H9 (cell line): ENCODE measurements around the gene TIRAP. TPM values are rescaled to one million over a fixed set of nuclear protein-coding genes. Genes with fewer than 3 reads are reported as not detected.
A peak's percentile ranks its signal among the peaks of the same experiment; 100 is the strongest.

Source experiments
- DNase-seq: peaks from one replicate; pipeline ENCODE4 v3.0.0-alpha.2; 2017
- H2AFZ ChIP-seq: one replicate; pipeline ENCODE4 v1.6.1; 2013; ENCODE audit warnings: mild to moderate bottlenecking, low read length, control low read depth, moderate library complexity
- H2AK5ac ChIP-seq: 2 replicates; pipeline ENCODE4 v1.6.1; 2013; ENCODE audit warnings: low read length, control low read depth, mixed read lengths; ENCODE audit not compliant: insufficient read length
- H2BK120ac ChIP-seq: one replicate; pipeline ENCODE4 v1.6.1; 2013; ENCODE audit warnings: low read depth, mild to moderate bottlenecking, low read length, control low read depth, inconsistent platforms; ENCODE audit not compliant: poor library complexity, severe bottlenecking
- H2BK12ac ChIP-seq: 2 replicates; pipeline ENCODE4 v1.6.1; 2013; ENCODE audit warnings: low read length, control low read depth, mixed read lengths, low read depth; ENCODE audit not compliant: insufficient read length
- H2BK15ac ChIP-seq: 2 replicates; pipeline ENCODE4 v1.6.1; 2013; ENCODE audit warnings: low read depth, low read length, control low read depth
- H2BK20ac ChIP-seq: one replicate; pipeline ENCODE4 v1.6.1; 2013; ENCODE audit warnings: low read depth, mild to moderate bottlenecking, low read length, control low read depth, inconsistent platforms; ENCODE audit not compliant: poor library complexity, severe bottlenecking
- H2BK5ac ChIP-seq: 2 replicates; pipeline ENCODE4 v1.6.1; 2013; ENCODE audit warnings: low read length, control low read depth, mixed read lengths; ENCODE audit not compliant: insufficient read length
- H3K14ac ChIP-seq: 2 replicates; pipeline ENCODE4 v1.6.1; 2013; ENCODE audit warnings: low read length, control low read depth; ENCODE audit not compliant: insufficient read depth
- H3K18ac ChIP-seq: 2 replicates; pipeline ENCODE4 v1.6.1; 2013; ENCODE audit warnings: low read depth, mild to moderate bottlenecking, mixed read lengths, low read length, control low read depth; ENCODE audit not compliant: insufficient read length
- H3K23ac ChIP-seq: 2 replicates; pipeline ENCODE4 v1.6.1; 2013; ENCODE audit warnings: low read length, control low read depth, mixed read lengths, low read depth; ENCODE audit not compliant: insufficient read length
- H3K23me2 ChIP-seq: 2 replicates; pipeline ENCODE4 v1.6.1; 2013; ENCODE audit warnings: low read depth, mild to moderate bottlenecking, mixed read lengths, low read length, control low read depth; ENCODE audit not compliant: insufficient read length, poor library complexity, severe bottlenecking
- H3K27ac ChIP-seq: 2 replicates; pipeline ENCODE4 v1.5.1; 2013; ENCODE audit warnings: low read length, control low read depth, mixed read lengths, low read depth; ENCODE audit not compliant: insufficient read length
- H3K27me3 ChIP-seq: 2 replicates; pipeline ENCODE4 v1.6.1; 2013; ENCODE audit warnings: low read length, control low read depth, inconsistent platforms; ENCODE audit not compliant: insufficient read depth
- H3K4ac ChIP-seq: 2 replicates; pipeline ENCODE4 v1.6.1; 2013; ENCODE audit warnings: low read depth, mild to moderate bottlenecking, control low read depth, inconsistent platforms, low read length, moderate library complexity
- H3K4me1 ChIP-seq: 2 replicates; pipeline ENCODE4 v1.6.1; 2013; ENCODE audit warnings: low read length, control low read depth, inconsistent platforms; ENCODE audit not compliant: insufficient read depth
- H3K4me2 ChIP-seq: 2 replicates; pipeline ENCODE4 v1.6.1; 2013; ENCODE audit warnings: low read length, control low read depth, mixed read lengths; ENCODE audit not compliant: insufficient read length, insufficient read depth
- H3K56ac ChIP-seq: 2 replicates; pipeline ENCODE4 v1.6.1; 2013; ENCODE audit warnings: low read depth, mild to moderate bottlenecking, mixed read lengths, low read length, control low read depth; ENCODE audit not compliant: insufficient read length
- H3K79me1 ChIP-seq: 2 replicates; pipeline ENCODE4 v1.6.1; 2013; ENCODE audit warnings: low read depth, mild to moderate bottlenecking, moderate library complexity, low read length, control low read depth, inconsistent platforms; ENCODE audit not compliant: insufficient read depth, poor library complexity, severe bottlenecking
- H3K79me2 ChIP-seq: 2 replicates; pipeline ENCODE4 v1.6.1; 2013; ENCODE audit warnings: low read length, control low read depth, inconsistent platforms; ENCODE audit not compliant: insufficient read depth
- H3K9ac ChIP-seq: 2 replicates; pipeline ENCODE4 v1.6.1; 2013; ENCODE audit warnings: low read length, control low read depth, mixed read lengths; ENCODE audit not compliant: insufficient read length; ENCODE audit errors: extremely low read depth
- H3K9me3 ChIP-seq: one replicate; pipeline ENCODE4 v1.6.1; 2013; ENCODE audit warnings: low read depth, low read length, inconsistent platforms; ENCODE audit not compliant: control insufficient read depth
- H3T11ph ChIP-seq: one replicate; pipeline ENCODE4 v1.6.1; 2013; ENCODE audit warnings: mild to moderate bottlenecking, low read length, control low read depth, inconsistent platforms
- H4K20me1 ChIP-seq: one replicate; pipeline ENCODE4 v1.6.1; 2013; ENCODE audit not compliant: control insufficient read depth, insufficient read length, insufficient read depth
- H4K5ac ChIP-seq: 2 replicates; pipeline ENCODE4 v1.6.1; 2013; ENCODE audit warnings: low read depth, mild to moderate bottlenecking, mixed read lengths, low read length, control low read depth; ENCODE audit not compliant: insufficient read length
- H4K8ac ChIP-seq: replicated peaks from 2 replicates; pipeline ENCODE4 v1.6.1; 2013; ENCODE audit warnings: low read length, control low read depth, mixed read lengths, low read depth; ENCODE audit not compliant: insufficient read length
- H4K91ac ChIP-seq: 2 replicates; pipeline ENCODE4 v1.6.1; 2013; ENCODE audit warnings: low read depth, mild to moderate bottlenecking, moderate library complexity, mixed read lengths, low read length, control low read depth; ENCODE audit not compliant: insufficient read length
- H3K27ac Mint-ChIP-seq, 3 experiments: 2 replicates in 2 of 3; 3 replicates in 1 of 3; pipeline ENCODE4 v1.8.0; 2020 to 2021; ENCODE audit warnings: mixed read lengths in 3 of 3, mild to moderate bottlenecking in 1 of 3, moderate library complexity in 1 of 3
- H3K27me3 Mint-ChIP-seq: 2 replicates; pipeline ENCODE4 v1.8.0; 2021; ENCODE audit warnings: low read depth, mild to moderate bottlenecking, moderate library complexity, mixed read lengths
- H3K36me3 Mint-ChIP-seq, 3 experiments: 2 replicates in 2 of 3; 3 replicates in 1 of 3; pipeline ENCODE4 v1.8.0; 2020 to 2021; ENCODE audit warnings: low read depth in 3 of 3, mixed read lengths in 3 of 3; ENCODE audit not compliant: insufficient read depth in 1 of 3
- H3K4me1 Mint-ChIP-seq, 2 experiments: 2 replicates each; pipeline ENCODE4 v1.8.0; 2020; ENCODE audit warnings: mixed read lengths in 2 of 2
- H3K4me3 Mint-ChIP-seq, 2 experiments: 2 replicates in 1 of 2; 3 replicates in 1 of 2; pipeline ENCODE4 v1.8.0; 2020 to 2021; ENCODE audit warnings: mild to moderate bottlenecking in 2 of 2, mixed read lengths in 2 of 2, moderate library complexity in 1 of 2
- H3K9me3 Mint-ChIP-seq, 2 experiments: 2 replicates in 1 of 2; 3 replicates in 1 of 2; pipeline ENCODE4 v1.8.0; 2020; ENCODE audit warnings: mild to moderate bottlenecking in 2 of 2, mixed read lengths in 2 of 2, moderate library complexity in 1 of 2
- WGBS: extraction: QIAGEN DNeasy Blood & Tissue Kit; methylation state at CpG from one replicate; pipeline ENCODE4 v1.1.7; 2013; ENCODE audit warnings: missing lambda C conversion rate, low lambda C conversion rate, mixed read lengths; ENCODE audit not compliant: insufficient read length; ENCODE audit errors: extremely low coverage; 5-methylcytosine and 5-hydroxymethylcytosine counted together
- total RNA-seq: library from RNA; stranded (reverse); gene quantifications from 2 replicates; pipeline ENCODE4 v1.2.1, GENCODE V29; 2021
- TF ChIP-seq, protein P1 (sequence below): fragments of 200-600 bp; sonication (generic); conservative IDR thresholded peaks from 3 replicates; pipeline ENCODE4 v1.8.0; 2021; ENCODE audit warnings: antibody characterized with exemption, mild to moderate bottlenecking

Gene TIRAP
- total RNA-seq, 1 experiment from 2014 or later, result 7.0 TPM

DNA sequence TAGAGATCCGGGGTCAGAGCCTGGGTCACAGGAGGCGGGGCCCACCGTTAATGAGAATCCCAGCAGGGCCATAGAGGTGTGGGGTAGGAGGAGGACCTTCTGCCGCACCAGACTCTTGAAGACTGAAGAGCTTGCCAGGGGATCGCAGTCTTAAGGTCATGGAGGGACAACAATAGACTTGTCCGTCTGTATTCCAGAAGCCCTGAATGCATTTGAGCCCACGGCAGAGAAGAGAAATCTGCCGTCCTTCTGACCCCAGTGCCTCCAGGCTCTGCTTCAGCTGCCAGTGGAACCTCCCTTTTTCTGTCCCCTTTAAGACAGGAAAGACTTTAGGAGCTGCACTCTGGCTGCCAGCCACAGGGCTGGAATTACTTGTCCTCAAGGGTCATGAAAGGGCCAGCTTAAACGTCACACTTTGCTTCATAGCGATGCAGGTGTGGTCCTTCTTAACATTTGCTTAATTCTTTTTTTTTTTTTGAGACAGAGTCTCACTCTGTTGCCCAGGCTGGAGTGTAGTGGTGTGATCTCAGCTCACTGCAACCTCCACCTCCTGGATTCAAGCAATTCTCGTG is 57.1 kb downstream of the TIRAP start:
- Histone ChIP-seq H3K18ac (no peak overlapping the region), H4K91ac (no peak overlapping the region), H3K27ac (no peak overlapping the region), H3K9me3 (no peaks in the 10 kb centered on the region), H3K9ac (no peak overlapping the region), H4K20me1 (peaks cover 3% of the 10 kb centered on the region), H3K23me2 (no peaks in the 10 kb centered on the region), H3K56ac (no peak overlapping the region), H4K5ac (no peak overlapping the region), H3K14ac (no peak overlapping the region), H3K4me2 (no peak overlapping the region), H3K27me3 (no peaks in the 10 kb centered on the region), H3K23ac (no peak overlapping the region), H2BK5ac (no peak overlapping the region), H2AK5ac (no peak overlapping the region), H3K4ac (no peak overlapping the region), H3T11ph (no peak overlapping the region), H2BK15ac (no peak overlapping the region), H3K4me1 (peaks cover 1% of the 10 kb centered on the region; the same call in 1 of the 2 replicates), H2AFZ (no peak overlapping the region), H3K79me1 (no peaks in the 10 kb centered on the region), H2BK120ac (no peak overlapping the region), H4K8ac (no peak overlapping the region), H2BK20ac (no peak overlapping the region), H2BK12ac (no peak overlapping the region), H3K79me2 (no peaks in the 10 kb centered on the region)
- Mint-ChIP-seq H3K4me1 (peaks cover 23 to 27% of the 10 kb centered on the region in 2 experiments), H3K9me3 (no peaks in the 10 kb centered on the region), H3K4me3 (no peak overlapping the region), H3K36me3 (peaks cover 15 to 62% (median 53%) of the 10 kb centered on the region in 3 experiments; a peak in 6 of 7 replicates), H3K27me3 (no peaks in the 10 kb centered on the region), H3K27ac (peak overlapping the region in 2 of 3 experiments; percentile 13 to 77; a peak in 1 of 7 replicates)
- no CpG with 5 or more reads among the region's 11 CpGs for WGBS
- DNase-seq, result no peak
- TF ChIP-seq, protein P1, sequence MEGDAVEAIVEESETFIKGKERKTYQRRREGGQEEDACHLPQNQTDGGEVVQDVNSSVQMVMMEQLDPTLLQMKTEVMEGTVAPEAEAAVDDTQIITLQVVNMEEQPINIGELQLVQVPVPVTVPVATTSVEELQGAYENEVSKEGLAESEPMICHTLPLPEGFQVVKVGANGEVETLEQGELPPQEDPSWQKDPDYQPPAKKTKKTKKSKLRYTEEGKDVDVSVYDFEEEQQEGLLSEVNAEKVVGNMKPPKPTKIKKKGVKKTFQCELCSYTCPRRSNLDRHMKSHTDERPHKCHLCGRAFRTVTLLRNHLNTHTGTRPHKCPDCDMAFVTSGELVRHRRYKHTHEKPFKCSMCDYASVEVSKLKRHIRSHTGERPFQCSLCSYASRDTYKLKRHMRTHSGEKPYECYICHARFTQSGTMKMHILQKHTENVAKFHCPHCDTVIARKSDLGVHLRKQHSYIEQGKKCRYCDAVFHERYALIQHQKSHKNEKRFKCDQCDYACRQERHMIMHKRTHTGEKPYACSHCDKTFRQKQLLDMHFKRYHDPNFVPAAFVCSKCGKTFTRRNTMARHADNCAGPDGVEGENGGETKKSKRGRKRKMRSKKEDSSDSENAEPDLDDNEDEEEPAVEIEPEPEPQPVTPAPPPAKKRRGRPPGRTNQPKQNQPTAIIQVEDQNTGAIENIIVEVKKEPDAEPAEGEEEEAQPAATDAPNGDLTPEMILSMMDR, result no peak
